Dermis lymphatic vessel endothelial cell (primary cell): ENCODE data around the gene RAB6C. TPM values are rescaled to one million over a fixed set of nuclear protein-coding genes. Genes with fewer than 3 reads are reported as not detected.

ENCODE experiments used
- total RNA-seq: library from RNA; depleted of rRNA; stranded (reverse); fragments of >200 nt; gene quantifications from 2 replicates; pipeline ENCODE4 v1.2.1, GENCODE V29; 2014

RAB6C gene
- under 0.01 TPM in 1 of 2 replicates, not detected in the other for total RNA-seq

GRCh38 chr2:129979629-129980155, at the start of gene RAB6C:
Gene RAB6C, plus strand, starts transcription at chr2:129979666. Its CDS starts 450 bp downstream, at chr2:129980116.

Other genes with a start within 250 kb of the RAB6C start
- under 0.01 and 0.54 TPM in 2 replicates for gene POTEF, start 149.6 kb downstream of the RAB6C start, total RNA-seq
- gene CCDC74B, start 165.4 kb downstream of the RAB6C start, total RNA-seq, result 0.17 and 5.0 TPM in 2 replicates
- gene SMPD4, start 201.9 kb downstream of the RAB6C start, total RNA-seq, result 7.8 and 8.5 TPM in 2 replicates
- gene MZT2B, start 202.6 kb downstream of the RAB6C start, total RNA-seq, result 142 and 281 TPM in 2 replicates
- gene TUBA3E, start 218.8 kb downstream of the RAB6C start, total RNA-seq, result not detected in 2 replicates